Measurements from ENCODE around the gene C1QB.
"Not testable (repeated sequence)": the region's sequence is repeated elsewhere in the genome, so short reads cannot be mapped to it uniquely, and the experiment has no call there.

Gene C1QB

GRCh38 chr1:22702296-22703085 lies 49.5 kb downstream of the C1QB start:
- H3K27ac ChIP-seq, result no peak overlapping the region
- DNase-seq, result no peak
- no peak for TF ChIP-seq CTCF (IDR thresholded peaks at IDR 0.05; ENCODE audit: low read depth, low read length)
- no peaks in the 10 kb centered on the region for H3K9me3 ChIP-seq (ENCODE audit: severe bottlenecking)
- H3K4me3 ChIP-seq (ENCODE audit: low read depth, low read length), result no peak overlapping the region
- H3K36me3 ChIP-seq, result no peaks in the 10 kb centered on the region
- H3K27me3 ChIP-seq (ENCODE audit: insufficient read depth, low read depth, severe bottlenecking), result no peaks in the 10 kb centered on the region

GRCh38 chr1:22704440-22705067 lies 51.5 kb downstream of the C1QB start:
- Histone ChIP-seq H3K4me3 (ENCODE audit: low read depth, low read length) (no peak overlapping the region), H3K27me3 (ENCODE audit: insufficient read depth, low read depth, severe bottlenecking) (no peaks in the 10 kb centered on the region), H3K27ac (no peak overlapping the region), H3K36me3 (no peaks in the 10 kb centered on the region), H3K9me3 (ENCODE audit: severe bottlenecking) (no peaks in the 10 kb centered on the region)
- peak; percentile 87 for DNase-seq
- peak; percentile 90 for TF ChIP-seq CTCF (IDR thresholded peaks at IDR 0.05; ENCODE audit: low read depth, low read length)

- Histone ChIP-seq H3K4me3 (ENCODE audit: low read depth, low read length) (no peak overlapping the region), H3K27ac (no peak overlapping the region), H3K9me3 (ENCODE audit: severe bottlenecking) (no peaks in the 10 kb centered on the region), H3K36me3 (no peaks in the 10 kb centered on the region), H3K27me3 (ENCODE audit: insufficient read depth, low read depth, severe bottlenecking) (no peaks in the 10 kb centered on the region)
- no peak for TF ChIP-seq CTCF (IDR thresholded peaks at IDR 0.05; ENCODE audit: low read depth, low read length)
- no peak for DNase-seq
These were observed 52.5 kb downstream of the C1QB start for GRCh38 chr1:22705586-22705985.

- H3K36me3 ChIP-seq; H3K27ac ChIP-seq; DNase-seq; H3K9me3 ChIP-seq (ENCODE audit: severe bottlenecking); H3K4me3 ChIP-seq (ENCODE audit: low read depth, low read length); H3K27me3 ChIP-seq (ENCODE audit: insufficient read depth, low read depth, severe bottlenecking): not testable (repeated sequence)
These were observed 53.1 kb downstream of the C1QB start for GRCh38 chr1:22706100-22706499.

GRCh38 chr1:22708777-22709176 lies 55.7 kb downstream of the C1QB start:
- DNase-seq, result no peak
- no peak for TF ChIP-seq CTCF (IDR thresholded peaks at IDR 0.05; ENCODE audit: low read depth, low read length)
- Histone ChIP-seq H3K36me3 (no peaks in the 10 kb centered on the region), H3K4me3 (ENCODE audit: low read depth, low read length) (no peak overlapping the region), H3K27ac (no peak overlapping the region), H3K27me3 (ENCODE audit: insufficient read depth, low read depth, severe bottlenecking) (peaks cover 6% of the 10 kb centered on the region), H3K9me3 (ENCODE audit: severe bottlenecking) (no peaks in the 10 kb centered on the region)

- H3K27ac ChIP-seq, result no peak overlapping the region
- H3K36me3 ChIP-seq, result no peaks in the 10 kb centered on the region
- no peaks in the 10 kb centered on the region for H3K9me3 ChIP-seq (ENCODE audit: severe bottlenecking)
- peak; percentile 41 for TF ChIP-seq CTCF (IDR thresholded peaks at IDR 0.05; ENCODE audit: low read depth, low read length)
- peak; percentile 45 for DNase-seq
- H3K27me3 ChIP-seq (ENCODE audit: insufficient read depth, low read depth, severe bottlenecking), result peaks cover 6% of the 10 kb centered on the region
- H3K4me3 ChIP-seq (ENCODE audit: low read depth, low read length), result no peak overlapping the region
These were observed 56.2 kb downstream of the C1QB start for GRCh38 chr1:22709227-22709626.

Data from WERI-Rb-1 (cell line).